SK-N-SH treated with all-trans-retinoic acid at 6 μM for 48 hours (cell line): ENCODE results near the gene CD6.

Source experiments
- ATAC-seq: fragments of 200-7000 bp; cut with Tn5 transposase; 3 replicates; pipeline ENCODE4 v1.9.1; 2020; ENCODE audit warnings: mild to moderate bottlenecking, moderate library complexity
- ARNTL ChIP-seq: fragments of 450-650 bp; formaldehyde crosslinking; IDR thresholded peaks from 2 replicates; pipeline ENCODE4 v1.5.0; 2020; ENCODE audit warnings: low read depth, mild to moderate bottlenecking, moderate library complexity, borderline replicate concordance
- BACH2 ChIP-seq: fragments of 250-450 bp; sonication (Bioruptor Pico); IDR thresholded peaks from 2 replicates; pipeline ENCODE4 v1.9.0; 2021; ENCODE audit warnings: mild to moderate bottlenecking, borderline replicate concordance
- CSDC2 ChIP-seq: fragments of 250-450 bp; sonication (Bioruptor Pico); IDR thresholded peaks from 2 replicates; pipeline ENCODE4 v1.5.0; 2020; ENCODE audit warnings: mild to moderate bottlenecking, moderate library complexity
- ESRRG ChIP-seq: fragments of 250-450 bp; sonication (Bioruptor Pico); IDR thresholded peaks from 2 replicates; pipeline ENCODE4 v1.6.1; 2021; ENCODE audit warnings: mild to moderate bottlenecking
- GLIS3 ChIP-seq: fragments of 250-450 bp; sonication (Bioruptor Pico); IDR thresholded peaks from 2 replicates; pipeline ENCODE4 v1.5.0; 2020; ENCODE audit warnings: mild to moderate bottlenecking, moderate library complexity
- ISL1 ChIP-seq: fragments of 250-450 bp; sonication (Bioruptor Pico); IDR thresholded peaks from 2 replicates; pipeline ENCODE4 v2.1.2; 2022; ENCODE audit warnings: mild to moderate bottlenecking, moderate library complexity
- OSR1 ChIP-seq: fragments of 250-450 bp; sonication (Bioruptor Pico); IDR thresholded peaks from 2 replicates; pipeline ENCODE4 v1.8.0; 2022; ENCODE audit warnings: moderate library complexity, mild to moderate bottlenecking, inconsistent platforms
- RARB ChIP-seq: fragments of 250-450 bp; sonication (Bioruptor Pico); IDR thresholded peaks from 2 replicates; pipeline ENCODE4 v1.8.0; 2021; ENCODE audit warnings: mild to moderate bottlenecking, moderate library complexity
- SNAI2 ChIP-seq: fragments of 250-450 bp; sonication (Bioruptor Pico); IDR thresholded peaks from 2 replicates; pipeline ENCODE4 v1.5.0; 2020; ENCODE audit warnings: mild to moderate bottlenecking, moderate library complexity
- TCF4 ChIP-seq: fragments of 250-450 bp; sonication (Bioruptor Pico); IDR thresholded peaks from 2 replicates; pipeline ENCODE4 v1.8.0; 2021; ENCODE audit warnings: mild to moderate bottlenecking, moderate library complexity, borderline replicate concordance
- TOX ChIP-seq: fragments of 250-450 bp; sonication (Bioruptor Pico); IDR thresholded peaks from 2 replicates; pipeline ENCODE4 v1.8.0; 2021; ENCODE audit warnings: mild to moderate bottlenecking, moderate library complexity, borderline replicate concordance
- ZC3H10 ChIP-seq: fragments of 250-450 bp; sonication (Bioruptor Pico); IDR thresholded peaks from 2 replicates; pipeline ENCODE4 v1.5.1; 2021; ENCODE audit warnings: mild to moderate bottlenecking, moderate library complexity
- ZFP3 ChIP-seq: fragments of 250-450 bp; sonication (Bioruptor Pico); IDR thresholded peaks from 2 replicates; pipeline ENCODE4 v1.5.0; 2020; ENCODE audit warnings: mild to moderate bottlenecking, moderate library complexity
- ZFP30 ChIP-seq: fragments of 450-650 bp; formaldehyde crosslinking; IDR thresholded peaks from 2 replicates; pipeline ENCODE4 v1.5.0; 2022; ENCODE audit warnings: mild to moderate bottlenecking, moderate library complexity
- ZNF565 ChIP-seq: fragments of 450-650 bp; formaldehyde crosslinking; conservative IDR thresholded peaks from 2 replicates; pipeline ENCODE4 v1.5.0; 2020; ENCODE audit warnings: low read depth, mild to moderate bottlenecking, moderate library complexity
- ZNF70 ChIP-seq: fragments of 450-650 bp; formaldehyde crosslinking; IDR thresholded peaks from 2 replicates; pipeline ENCODE4 v1.5.0; 2020; ENCODE audit warnings: mild to moderate bottlenecking, moderate library complexity
- ZNF8 ChIP-seq: fragments of 450-650 bp; formaldehyde crosslinking; IDR thresholded peaks from 2 replicates; pipeline ENCODE4 v1.5.0; 2020; ENCODE audit warnings: mild to moderate bottlenecking, moderate library complexity
- TF ChIP-seq, protein P1 (sequence below): fragments of 250-450 bp; sonication (Bioruptor Pico); IDR thresholded peaks from 2 replicates; pipeline ENCODE4 v1.8.0; 2020; ENCODE audit warnings: mild to moderate bottlenecking, moderate library complexity, borderline replicate concordance
- TF ChIP-seq, protein P2 (sequence below): fragments of 250-450 bp; sonication (Bioruptor Pico); IDR thresholded peaks from 2 replicates; pipeline ENCODE4 v1.5.1; 2020; ENCODE audit warnings: low read depth, mild to moderate bottlenecking, moderate library complexity
- TF ChIP-seq, protein P3 (sequence below): fragments of 250-450 bp; sonication (Bioruptor Pico); IDR thresholded peaks from 2 replicates; pipeline ENCODE4 v1.5.0; 2020; ENCODE audit warnings: mild to moderate bottlenecking, moderate library complexity
- TF ChIP-seq, protein P4 (sequence below): fragments of 250-450 bp; sonication (Bioruptor Pico); IDR thresholded peaks from 2 replicates; pipeline ENCODE4 v1.5.1; 2021; ENCODE audit warnings: mild to moderate bottlenecking, moderate library complexity
- TF ChIP-seq, protein P5 (sequence below): fragments of 250-450 bp; sonication (Bioruptor Pico); IDR thresholded peaks from 2 replicates; pipeline ENCODE4 v1.8.0; 2021; ENCODE audit warnings: low read depth, mild to moderate bottlenecking, moderate library complexity, borderline replicate concordance

Gene CD6

DNA sequence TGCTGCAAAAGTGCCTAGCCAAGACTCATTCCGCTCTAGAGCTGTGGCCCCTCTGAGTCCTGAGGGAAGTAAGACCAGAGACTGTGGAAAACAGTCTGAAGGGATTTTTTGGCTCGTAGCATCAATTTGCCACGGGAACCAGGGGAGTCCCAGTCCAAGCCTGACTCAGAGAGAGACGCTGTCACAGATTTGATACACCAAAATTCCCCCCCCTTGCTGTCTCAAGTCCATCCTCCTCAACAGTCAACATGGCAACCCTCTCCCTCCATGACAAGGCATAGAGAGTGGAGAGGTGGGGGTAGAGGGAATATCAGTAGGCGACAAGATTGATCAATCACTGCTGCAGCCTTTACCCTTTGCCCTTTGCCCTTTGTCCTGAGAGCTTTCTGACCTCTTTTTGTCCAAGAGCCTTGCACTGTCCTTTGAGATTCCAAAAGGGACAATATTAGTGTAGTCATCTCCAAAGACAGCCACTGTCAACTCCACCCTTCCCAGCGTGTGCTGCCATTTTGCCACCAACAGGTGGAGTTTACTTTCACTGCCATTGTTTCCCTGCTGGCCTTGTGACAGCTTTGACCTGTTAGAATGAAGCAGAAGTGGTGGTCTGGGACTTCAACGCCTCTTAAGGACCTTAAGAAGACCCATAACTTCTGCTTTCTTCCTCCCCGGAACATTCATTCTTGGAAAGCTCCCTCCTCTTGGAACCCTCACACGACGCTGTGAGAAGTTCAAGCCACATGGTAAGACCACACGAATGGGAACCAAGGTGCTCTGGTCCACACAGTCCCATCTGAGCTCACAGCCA is 26.8 kb upstream of the CD6 start:
- ATAC-seq, result no peak
- no peak for TF ChIP-seq ZNF8 (CRISPR knock-in tag)
- TF ChIP-seq RARB (CRISPR knock-in tag), result no peak
- TF ChIP-seq ZNF565, result no peak
- no peak for TF ChIP-seq ZC3H10 (CRISPR knock-in tag)
- TF ChIP-seq ISL1 (CRISPR knock-in tag), result no peak
- no peak for TF ChIP-seq CSDC2 (CRISPR knock-in tag)
- no peak for TF ChIP-seq GLIS3 (CRISPR knock-in tag)
- TF ChIP-seq TCF4 (CRISPR knock-in tag), result no peak
- TF ChIP-seq SNAI2, result no peak
- no peak for TF ChIP-seq BACH2 (CRISPR knock-in tag)
- TF ChIP-seq ZFP30, result no peak
- TF ChIP-seq, protein P1, sequence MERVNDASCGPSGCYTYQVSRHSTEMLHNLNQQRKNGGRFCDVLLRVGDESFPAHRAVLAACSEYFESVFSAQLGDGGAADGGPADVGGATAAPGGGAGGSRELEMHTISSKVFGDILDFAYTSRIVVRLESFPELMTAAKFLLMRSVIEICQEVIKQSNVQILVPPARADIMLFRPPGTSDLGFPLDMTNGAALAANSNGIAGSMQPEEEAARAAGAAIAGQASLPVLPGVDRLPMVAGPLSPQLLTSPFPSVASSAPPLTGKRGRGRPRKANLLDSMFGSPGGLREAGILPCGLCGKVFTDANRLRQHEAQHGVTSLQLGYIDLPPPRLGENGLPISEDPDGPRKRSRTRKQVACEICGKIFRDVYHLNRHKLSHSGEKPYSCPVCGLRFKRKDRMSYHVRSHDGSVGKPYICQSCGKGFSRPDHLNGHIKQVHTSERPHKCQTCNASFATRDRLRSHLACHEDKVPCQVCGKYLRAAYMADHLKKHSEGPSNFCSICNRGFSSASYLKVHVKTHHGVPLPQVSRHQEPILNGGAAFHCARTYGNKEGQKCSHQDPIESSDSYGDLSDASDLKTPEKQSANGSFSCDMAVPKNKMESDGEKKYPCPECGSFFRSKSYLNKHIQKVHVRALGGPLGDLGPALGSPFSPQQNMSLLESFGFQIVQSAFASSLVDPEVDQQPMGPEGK, result no peak
- no peak for TF ChIP-seq ESRRG
- no peak for TF ChIP-seq ZFP3 (CRISPR knock-in tag)
- no peak for TF ChIP-seq ZNF70 (CRISPR knock-in tag)
- TF ChIP-seq, protein P2, sequence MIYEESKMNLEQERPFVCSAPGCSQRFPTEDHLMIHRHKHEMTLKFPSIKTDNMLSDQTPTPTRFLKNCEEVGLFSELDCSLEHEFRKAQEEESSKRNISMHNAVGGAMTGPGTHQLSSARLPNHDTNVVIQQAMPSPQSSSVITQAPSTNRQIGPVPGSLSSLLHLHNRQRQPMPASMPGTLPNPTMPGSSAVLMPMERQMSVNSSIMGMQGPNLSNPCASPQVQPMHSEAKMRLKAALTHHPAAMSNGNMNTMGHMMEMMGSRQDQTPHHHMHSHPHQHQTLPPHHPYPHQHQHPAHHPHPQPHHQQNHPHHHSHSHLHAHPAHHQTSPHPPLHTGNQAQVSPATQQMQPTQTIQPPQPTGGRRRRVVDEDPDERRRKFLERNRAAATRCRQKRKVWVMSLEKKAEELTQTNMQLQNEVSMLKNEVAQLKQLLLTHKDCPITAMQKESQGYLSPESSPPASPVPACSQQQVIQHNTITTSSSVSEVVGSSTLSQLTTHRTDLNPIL (CRISPR knock-in tag), result no peak
- TF ChIP-seq, protein P3, sequence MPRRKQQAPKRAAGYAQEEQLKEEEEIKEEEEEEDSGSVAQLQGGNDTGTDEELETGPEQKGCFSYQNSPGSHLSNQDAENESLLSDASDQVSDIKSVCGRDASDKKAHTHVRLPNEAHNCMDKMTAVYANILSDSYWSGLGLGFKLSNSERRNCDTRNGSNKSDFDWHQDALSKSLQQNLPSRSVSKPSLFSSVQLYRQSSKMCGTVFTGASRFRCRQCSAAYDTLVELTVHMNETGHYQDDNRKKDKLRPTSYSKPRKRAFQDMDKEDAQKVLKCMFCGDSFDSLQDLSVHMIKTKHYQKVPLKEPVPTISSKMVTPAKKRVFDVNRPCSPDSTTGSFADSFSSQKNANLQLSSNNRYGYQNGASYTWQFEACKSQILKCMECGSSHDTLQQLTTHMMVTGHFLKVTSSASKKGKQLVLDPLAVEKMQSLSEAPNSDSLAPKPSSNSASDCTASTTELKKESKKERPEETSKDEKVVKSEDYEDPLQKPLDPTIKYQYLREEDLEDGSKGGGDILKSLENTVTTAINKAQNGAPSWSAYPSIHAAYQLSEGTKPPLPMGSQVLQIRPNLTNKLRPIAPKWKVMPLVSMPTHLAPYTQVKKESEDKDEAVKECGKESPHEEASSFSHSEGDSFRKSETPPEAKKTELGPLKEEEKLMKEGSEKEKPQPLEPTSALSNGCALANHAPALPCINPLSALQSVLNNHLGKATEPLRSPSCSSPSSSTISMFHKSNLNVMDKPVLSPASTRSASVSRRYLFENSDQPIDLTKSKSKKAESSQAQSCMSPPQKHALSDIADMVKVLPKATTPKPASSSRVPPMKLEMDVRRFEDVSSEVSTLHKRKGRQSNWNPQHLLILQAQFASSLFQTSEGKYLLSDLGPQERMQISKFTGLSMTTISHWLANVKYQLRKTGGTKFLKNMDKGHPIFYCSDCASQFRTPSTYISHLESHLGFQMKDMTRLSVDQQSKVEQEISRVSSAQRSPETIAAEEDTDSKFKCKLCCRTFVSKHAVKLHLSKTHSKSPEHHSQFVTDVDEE (CRISPR knock-in tag), result no peak
- TF ChIP-seq, protein P4, sequence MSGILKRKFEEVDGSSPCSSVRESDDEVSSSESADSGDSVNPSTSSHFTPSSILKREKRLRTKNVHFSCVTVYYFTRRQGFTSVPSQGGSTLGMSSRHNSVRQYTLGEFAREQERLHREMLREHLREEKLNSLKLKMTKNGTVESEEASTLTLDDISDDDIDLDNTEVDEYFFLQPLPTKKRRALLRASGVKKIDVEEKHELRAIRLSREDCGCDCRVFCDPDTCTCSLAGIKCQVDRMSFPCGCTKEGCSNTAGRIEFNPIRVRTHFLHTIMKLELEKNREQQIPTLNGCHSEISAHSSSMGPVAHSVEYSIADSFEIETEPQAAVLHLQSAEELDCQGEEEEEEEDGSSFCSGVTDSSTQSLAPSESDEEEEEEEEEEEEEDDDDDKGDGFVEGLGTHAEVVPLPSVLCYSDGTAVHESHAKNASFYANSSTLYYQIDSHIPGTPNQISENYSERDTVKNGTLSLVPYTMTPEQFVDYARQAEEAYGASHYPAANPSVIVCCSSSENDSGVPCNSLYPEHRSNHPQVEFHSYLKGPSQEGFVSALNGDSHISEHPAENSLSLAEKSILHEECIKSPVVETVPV, result no peak
- TF ChIP-seq, all 23 proteins: peak for 0

DNA sequence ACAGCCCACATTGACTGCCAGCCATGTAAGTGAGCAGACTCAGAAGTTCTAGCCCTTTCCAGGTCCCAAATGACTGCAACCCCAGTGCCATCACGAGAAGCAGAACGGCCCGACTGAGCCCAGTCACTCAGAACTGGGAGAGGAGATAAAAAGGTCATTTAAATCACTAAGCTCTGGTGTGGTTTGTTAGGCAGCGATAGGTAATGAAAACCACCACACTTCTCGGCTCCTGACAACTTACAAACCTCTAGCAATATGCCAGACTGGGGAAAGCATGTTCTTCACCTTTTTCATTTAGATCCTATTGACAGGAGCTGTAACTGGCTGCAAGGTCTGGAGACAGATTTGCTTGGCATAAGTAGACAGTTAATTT is 26.2 kb upstream of the CD6 start:
- TF ChIP-seq, protein P3 (CRISPR knock-in tag), result no peak
- no peak for TF ChIP-seq ZNF8 (CRISPR knock-in tag)
- TF ChIP-seq ARNTL (CRISPR knock-in tag), result no peak
- no peak for TF ChIP-seq GLIS3 (CRISPR knock-in tag)
- TF ChIP-seq RARB (CRISPR knock-in tag), result no peak
- no peak for TF ChIP-seq ISL1 (CRISPR knock-in tag)
- TF ChIP-seq OSR1, result no peak
- no peak for TF ChIP-seq BACH2 (CRISPR knock-in tag)
- TF ChIP-seq SNAI2, result no peak
- no peak for TF ChIP-seq ZNF565
- TF ChIP-seq ZNF70 (CRISPR knock-in tag), result no peak
- no peak for TF ChIP-seq ESRRG
- TF ChIP-seq, protein P2 (CRISPR knock-in tag), result no peak
- TF ChIP-seq TOX (CRISPR knock-in tag), result no peak
- TF ChIP-seq, protein P5, sequence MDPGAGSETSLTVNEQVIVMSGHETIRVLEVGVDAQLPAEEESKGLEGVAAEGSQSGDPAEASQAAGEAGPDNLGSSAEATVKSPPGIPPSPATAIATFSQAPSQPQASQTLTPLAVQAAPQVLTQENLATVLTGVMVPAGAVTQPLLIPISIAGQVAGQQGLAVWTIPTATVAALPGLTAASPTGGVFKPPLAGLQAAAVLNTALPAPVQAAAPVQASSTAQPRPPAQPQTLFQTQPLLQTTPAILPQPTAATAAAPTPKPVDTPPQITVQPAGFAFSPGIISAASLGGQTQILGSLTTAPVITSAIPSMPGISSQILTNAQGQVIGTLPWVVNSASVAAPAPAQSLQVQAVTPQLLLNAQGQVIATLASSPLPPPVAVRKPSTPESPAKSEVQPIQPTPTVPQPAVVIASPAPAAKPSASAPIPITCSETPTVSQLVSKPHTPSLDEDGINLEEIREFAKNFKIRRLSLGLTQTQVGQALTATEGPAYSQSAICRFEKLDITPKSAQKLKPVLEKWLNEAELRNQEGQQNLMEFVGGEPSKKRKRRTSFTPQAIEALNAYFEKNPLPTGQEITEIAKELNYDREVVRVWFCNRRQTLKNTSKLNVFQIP (CRISPR knock-in tag), result no peak
- no peak for ATAC-seq
